Epithelial cell of esophagus (primary cell): Measurements from ENCODE around the gene CWH43.
"Not testable (repeated sequence)": the region's sequence is repeated elsewhere in the genome, so short reads cannot be mapped to it uniquely, and the experiment has no call there.

ENCODE experiments used
- DNase-seq: peaks from one replicate; pipeline ENCODE4 v3.0.0; 2010; ENCODE audit warnings: low read depth
- H3K4me3 ChIP-seq: 2 replicates; pipeline ENCODE4 v1.5.1; 2011; ENCODE audit warnings: mild to moderate bottlenecking, low read length, control low read depth
- TF ChIP-seq, protein P1 (sequence below): IDR thresholded peaks from 2 replicates; pipeline ENCODE4 v1.5.1; 2011; ENCODE audit warnings: low read depth, mild to moderate bottlenecking, low read length, control low read depth, inconsistent platforms; ENCODE audit not compliant: insufficient read depth; ENCODE audit errors: missing control alignments

The CWH43 gene

DNA sequence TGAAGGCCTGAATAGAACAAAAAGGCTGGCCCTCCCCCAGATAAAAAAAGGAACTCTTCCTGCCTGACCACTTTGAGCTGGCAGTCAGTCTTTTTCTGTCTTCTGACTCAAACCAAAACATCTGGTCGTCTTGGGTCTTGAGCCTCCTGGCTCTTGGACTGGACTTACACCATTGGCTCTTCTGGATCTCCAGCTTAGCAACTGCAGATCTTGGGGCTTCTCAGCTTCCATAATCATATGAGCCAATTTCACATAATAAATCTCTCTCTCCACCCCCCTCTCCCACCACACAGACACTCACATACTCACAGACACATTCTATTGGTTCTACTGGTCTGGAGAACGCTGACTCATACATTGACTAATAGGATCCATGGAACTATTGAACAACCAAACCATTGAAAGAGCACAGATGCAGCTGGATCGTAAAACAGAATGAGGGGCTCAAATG lies 15.6 kb upstream of the CWH43 start:
- peak; percentile 92 for DNase-seq
- TF ChIP-seq, protein P1, sequence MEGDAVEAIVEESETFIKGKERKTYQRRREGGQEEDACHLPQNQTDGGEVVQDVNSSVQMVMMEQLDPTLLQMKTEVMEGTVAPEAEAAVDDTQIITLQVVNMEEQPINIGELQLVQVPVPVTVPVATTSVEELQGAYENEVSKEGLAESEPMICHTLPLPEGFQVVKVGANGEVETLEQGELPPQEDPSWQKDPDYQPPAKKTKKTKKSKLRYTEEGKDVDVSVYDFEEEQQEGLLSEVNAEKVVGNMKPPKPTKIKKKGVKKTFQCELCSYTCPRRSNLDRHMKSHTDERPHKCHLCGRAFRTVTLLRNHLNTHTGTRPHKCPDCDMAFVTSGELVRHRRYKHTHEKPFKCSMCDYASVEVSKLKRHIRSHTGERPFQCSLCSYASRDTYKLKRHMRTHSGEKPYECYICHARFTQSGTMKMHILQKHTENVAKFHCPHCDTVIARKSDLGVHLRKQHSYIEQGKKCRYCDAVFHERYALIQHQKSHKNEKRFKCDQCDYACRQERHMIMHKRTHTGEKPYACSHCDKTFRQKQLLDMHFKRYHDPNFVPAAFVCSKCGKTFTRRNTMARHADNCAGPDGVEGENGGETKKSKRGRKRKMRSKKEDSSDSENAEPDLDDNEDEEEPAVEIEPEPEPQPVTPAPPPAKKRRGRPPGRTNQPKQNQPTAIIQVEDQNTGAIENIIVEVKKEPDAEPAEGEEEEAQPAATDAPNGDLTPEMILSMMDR: no peak
- H3K4me3 ChIP-seq: no peak overlapping the region

DNA sequence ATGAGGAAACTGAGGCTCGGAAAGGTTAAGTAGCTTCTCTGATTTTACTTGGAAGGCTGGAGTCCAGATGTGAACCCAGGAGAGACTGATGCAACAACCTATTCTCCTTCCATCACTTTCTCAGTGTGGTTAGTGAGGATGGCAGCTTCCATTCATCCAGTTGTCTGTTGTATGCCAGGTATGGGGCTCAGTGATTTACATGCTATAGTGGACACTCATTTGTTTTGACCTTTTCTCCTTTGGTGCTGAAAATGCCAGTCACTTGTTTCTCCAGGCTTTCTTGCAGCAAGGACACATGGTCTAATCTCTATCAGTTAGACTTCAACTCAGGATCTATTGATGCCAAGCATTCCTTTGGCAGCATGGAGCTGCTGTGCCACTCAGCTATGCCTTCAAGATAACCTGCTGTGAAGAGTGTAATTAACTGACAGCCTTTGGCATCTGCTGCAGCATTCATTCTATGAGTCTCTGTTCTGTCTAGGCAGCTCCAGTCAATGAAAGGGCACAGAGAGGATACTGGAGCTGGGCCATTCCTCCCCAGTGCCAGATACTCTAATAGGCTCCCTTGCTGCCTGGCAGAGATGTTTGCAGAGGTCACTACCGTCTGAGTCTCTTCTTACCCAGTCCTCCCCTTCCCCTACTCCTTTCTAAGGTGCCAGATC lies 11.0 kb upstream of the CWH43 start:
- TF ChIP-seq, protein P1: no peak
- no peak overlapping the region for H3K4me3 ChIP-seq
- no peak for DNase-seq

DNA sequence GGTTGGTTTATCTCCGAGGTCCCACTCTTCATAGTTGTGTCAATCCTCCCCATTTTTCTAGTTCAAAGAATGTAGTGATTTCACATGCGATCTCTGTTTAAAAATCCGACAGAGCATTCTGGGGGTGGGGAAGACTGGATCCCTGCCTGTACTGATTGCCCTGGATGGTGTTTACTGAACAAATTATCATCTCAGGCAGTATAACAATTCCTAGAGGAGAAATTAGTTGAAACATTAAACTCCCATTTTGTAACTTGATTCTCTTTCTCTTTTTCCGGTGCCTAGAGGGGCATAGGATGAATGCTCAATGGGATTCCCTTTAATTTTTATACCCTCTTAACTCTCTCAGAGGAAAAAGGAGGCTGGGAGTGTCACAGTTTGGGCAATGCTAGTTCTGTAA lies 10.0 kb upstream of the CWH43 start:
- DNase-seq: no peak
- no peak overlapping the region for H3K4me3 ChIP-seq
- TF ChIP-seq, protein P1: no peak

DNA sequence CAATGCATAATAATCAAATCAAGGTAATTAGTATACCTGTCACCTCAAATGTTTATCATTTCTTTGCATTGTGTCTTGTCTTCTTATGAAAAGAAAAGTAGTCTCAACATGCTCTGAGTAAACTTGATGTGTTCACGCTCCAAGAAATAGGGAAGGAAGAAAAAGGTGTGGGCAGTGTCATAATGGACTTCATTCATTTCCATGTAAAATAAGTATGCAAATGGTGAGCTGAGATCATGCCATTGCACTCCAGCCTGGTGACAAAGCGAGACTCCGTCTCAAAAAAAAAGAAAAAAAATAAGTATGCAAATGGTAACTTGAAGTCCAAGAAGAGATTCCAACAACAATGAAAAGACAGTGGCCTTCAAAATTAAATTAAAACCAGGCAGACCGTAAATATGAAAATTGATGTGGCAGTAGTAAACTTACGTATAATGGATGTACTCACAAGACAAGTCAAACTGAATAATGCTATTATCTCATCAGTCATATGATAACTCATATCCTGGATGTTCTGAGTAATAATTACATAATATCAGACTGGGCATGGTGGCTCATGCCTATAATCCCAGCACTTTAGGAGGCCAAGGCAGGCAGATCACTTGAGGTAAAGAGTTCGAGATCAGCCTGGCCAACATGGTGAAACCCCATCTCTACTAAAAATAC lies 6.0 kb upstream of the CWH43 start:
- no peak overlapping the region for H3K4me3 ChIP-seq
- DNase-seq: peak; percentile 83
- TF ChIP-seq, protein P1: no peak

DNA sequence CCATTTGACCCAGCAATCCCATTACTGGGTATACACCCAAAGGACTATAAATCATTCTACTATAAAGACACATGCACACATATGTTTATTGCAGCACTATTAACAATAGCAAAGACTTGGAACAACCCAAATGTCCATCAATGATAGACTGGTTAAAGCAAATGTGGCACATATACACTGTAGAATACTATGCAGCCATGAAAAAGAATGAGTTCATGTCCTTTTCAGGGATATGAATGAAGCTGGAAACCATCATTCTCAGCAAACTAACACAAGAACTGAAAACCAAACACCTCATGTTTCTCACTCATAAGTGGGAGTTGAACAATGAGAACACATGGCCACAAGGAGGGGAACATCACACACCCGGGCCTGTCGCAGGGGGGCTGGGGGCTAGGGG lies 2.1 kb upstream of the CWH43 start:
- DNase-seq, H3K4me3 ChIP-seq: not testable (repeated sequence)

DNA sequence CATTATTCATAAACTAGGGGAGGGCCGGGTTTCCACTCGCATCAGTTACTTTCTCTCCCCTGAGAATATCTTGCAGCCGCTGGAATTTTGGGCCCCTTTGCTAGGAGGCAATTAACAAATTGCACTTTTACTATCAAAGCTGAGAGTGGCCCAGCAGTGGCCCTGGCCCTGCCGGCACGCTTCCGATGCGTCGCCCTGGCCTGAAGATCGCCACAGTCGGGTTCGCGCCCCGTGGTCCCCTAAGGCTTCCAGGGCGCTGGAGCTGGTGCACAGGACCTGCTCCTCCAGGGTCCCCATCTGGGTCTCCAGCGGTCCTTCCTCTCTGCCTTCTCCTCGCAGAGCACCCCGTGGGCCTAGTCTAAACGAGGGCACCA lies 486 bp upstream of the CWH43 start:
- no peak for DNase-seq
- TF ChIP-seq, protein P1: no peak
- H3K4me3 ChIP-seq: peak overlapping the region; percentile 44

DNA sequence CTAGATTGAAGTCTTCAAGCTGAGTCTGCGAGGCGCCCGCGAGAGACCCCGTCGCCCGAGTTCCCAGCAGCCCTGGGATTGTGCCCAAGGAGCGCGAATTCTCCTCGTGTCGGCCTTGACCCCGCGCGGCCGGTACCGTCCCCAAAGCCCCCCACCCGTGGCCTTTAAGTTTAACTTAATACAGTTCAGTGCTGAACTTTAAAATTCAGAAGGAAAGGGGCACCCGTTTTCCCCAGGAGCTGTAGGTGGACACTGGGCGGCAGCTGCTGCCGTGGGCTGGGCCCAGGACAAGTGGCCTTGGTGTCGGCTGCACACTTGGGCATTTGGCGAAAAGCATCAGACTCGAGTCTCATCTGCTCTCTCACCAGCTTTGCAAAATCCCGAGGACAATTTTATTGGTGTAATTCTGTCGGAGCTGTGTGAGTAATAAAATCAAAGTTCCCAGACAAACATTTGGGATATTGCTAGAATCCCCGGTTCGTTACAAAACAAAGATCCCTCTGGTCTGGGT lies 634 bp downstream of the CWH43 start:
- DNase-seq: no peak
- peak overlapping the region; percentile 44 for H3K4me3 ChIP-seq
- TF ChIP-seq, protein P1: no peak
